ENCODE measurements around the gene TRIO.
"Not testable (repeated sequence)": the region's sequence is repeated elsewhere in the genome, so short reads cannot be mapped to it uniquely, and the experiment has no call there.

Gene TRIO

GRCh38 chr5:14509556-14509955 lies 366.4 kb downstream of the TRIO start:
- DNase-seq (ENCODE audit: low spot score), result no peak

GRCh38 chr5:14510156-14510734 lies 367.1 kb downstream of the TRIO start:
- no peak for DNase-seq (ENCODE audit: low spot score)

- no peak for DNase-seq (ENCODE audit: low spot score)
Measured at GRCh38 chr5:14510880-14511279, 367.7 kb downstream of the TRIO start.

GRCh38 chr5:14512574-14512973 lies 369.4 kb downstream of the TRIO start:
- no peak for DNase-seq (ENCODE audit: low spot score)

GRCh38 chr5:14513266-14513665 lies 370.1 kb downstream of the TRIO start:
- no peak for DNase-seq (ENCODE audit: low spot score)

GRCh38 chr5:14516901-14517300 lies 373.8 kb downstream of the TRIO start:
- DNase-seq (ENCODE audit: low spot score), result no peak

- DNase-seq (ENCODE audit: low spot score), result no peak
Measured at GRCh38 chr5:14518638-14519037, 375.5 kb downstream of the TRIO start.

GRCh38 chr5:14521748-14522147 lies 378.6 kb downstream of the TRIO start:
- no peak for DNase-seq (ENCODE audit: low spot score)

- no peak for DNase-seq (ENCODE audit: low spot score)
Measured at GRCh38 chr5:14522721-14523120, 379.6 kb downstream of the TRIO start.

- DNase-seq (ENCODE audit: low spot score), result no peak
Measured at GRCh38 chr5:14523243-14524034, 380.3 kb downstream of the TRIO start.

- DNase-seq (ENCODE audit: low spot score), result no peak
Measured at GRCh38 chr5:14525397-14525796, 382.3 kb downstream of the TRIO start.

GRCh38 chr5:14526493-14526892 lies 383.4 kb downstream of the TRIO start:
- no peak for DNase-seq (ENCODE audit: low spot score)

GRCh38 chr5:14528115-14528514 lies 385.0 kb downstream of the TRIO start:
- DNase-seq (ENCODE audit: low spot score), result no peak

GRCh38 chr5:14528926-14529325 lies 385.8 kb downstream of the TRIO start:
- DNase-seq (ENCODE audit: low spot score), result no peak

GRCh38 chr5:14531668-14532067 lies 388.5 kb downstream of the TRIO start:
- DNase-seq (ENCODE audit: low spot score), result no peak

GRCh38 chr5:14532180-14532579 lies 389.0 kb downstream of the TRIO start:
- DNase-seq (ENCODE audit: low spot score), result no peak

GRCh38 chr5:14534773-14535172 lies 391.6 kb downstream of the TRIO start:
- DNase-seq (ENCODE audit: low spot score), result no peak

- no peak for DNase-seq (ENCODE audit: low spot score)
Measured at GRCh38 chr5:14545308-14545707, 402.2 kb downstream of the TRIO start.

- DNase-seq (ENCODE audit: low spot score), result no peak
Measured at GRCh38 chr5:14545862-14546261, 402.7 kb downstream of the TRIO start.

- DNase-seq (ENCODE audit: low spot score), result no peak
Measured at GRCh38 chr5:14547666-14548065, 404.5 kb downstream of the TRIO start.

GRCh38 chr5:14551211-14551610 lies 408.1 kb downstream of the TRIO start:
- DNase-seq (ENCODE audit: low spot score), result no peak

GRCh38 chr5:14552017-14552416 lies 408.9 kb downstream of the TRIO start:
- no peak for DNase-seq (ENCODE audit: low spot score)

- not testable (repeated sequence) for DNase-seq (ENCODE audit: low spot score)
Measured at GRCh38 chr5:14554288-14554687, 411.1 kb downstream of the TRIO start.

GRCh38 chr5:14556015-14556414 lies 412.9 kb downstream of the TRIO start:
- no peak for DNase-seq (ENCODE audit: low spot score)
